Mesenchymal stem cell (in vitro differentiated cells and primary cell): ENCODE results near the gene SYNC.

Experiments
- DNase-seq: peaks from one replicate; pipeline ENCODE4 v3.0.0-alpha.2; 2013
- H2AFZ ChIP-seq: one replicate; pipeline ENCODE4 v1.6.1; 2013; ENCODE audit warnings: low read depth, mild to moderate bottlenecking, control low read depth, inconsistent platforms, low read length, moderate library complexity
- H2AK5ac ChIP-seq: 2 replicates; pipeline ENCODE4 v1.6.1; 2013; ENCODE audit warnings: low read length, moderate library complexity, mild to moderate bottlenecking, inconsistent platforms; ENCODE audit not compliant: severe bottlenecking
- H2BK120ac ChIP-seq: one replicate; pipeline ENCODE4 v1.6.1; 2013; ENCODE audit warnings: low read depth, mild to moderate bottlenecking, inconsistent platforms, low read length, moderate library complexity
- H2BK12ac ChIP-seq, 2 experiments: one replicate each; pipeline ENCODE4 v1.6.1; 2013; ENCODE audit warnings: inconsistent platforms in 2 of 2, low read length in 2 of 2, mild to moderate bottlenecking in 2 of 2, moderate library complexity in 2 of 2, control low read depth in 1 of 2
- H2BK15ac ChIP-seq: one replicate; pipeline ENCODE4 v1.6.1; 2013; ENCODE audit warnings: mild to moderate bottlenecking, low read depth, inconsistent platforms; ENCODE audit not compliant: poor library complexity, severe bottlenecking
- H2BK5ac ChIP-seq: 2 replicates; pipeline ENCODE4 v1.6.1; 2013; ENCODE audit warnings: low read depth, mild to moderate bottlenecking, low read length, control low read depth, inconsistent platforms; ENCODE audit not compliant: poor library complexity, severe bottlenecking
- H3K14ac ChIP-seq, 2 experiments: one replicate each; pipeline ENCODE4 v1.6.1; 2013; ENCODE audit warnings: inconsistent platforms in 2 of 2, low read length in 2 of 2, control low read depth in 1 of 2, mild to moderate bottlenecking in 1 of 2, moderate library complexity in 1 of 2
- H3K18ac ChIP-seq, 2 experiments: one replicate each; pipeline ENCODE4 v1.6.1; 2013; ENCODE audit warnings: inconsistent platforms in 2 of 2, low read length in 2 of 2, control low read depth in 1 of 2, low read depth in 1 of 2, mild to moderate bottlenecking in 1 of 2
- H3K23ac ChIP-seq, 2 experiments: one replicate each; pipeline ENCODE4 v1.6.1; 2013; ENCODE audit warnings: inconsistent platforms in 2 of 2, low read length in 2 of 2, mild to moderate bottlenecking in 2 of 2, moderate library complexity in 2 of 2, control low read depth in 1 of 2
- H3K27ac ChIP-seq: 2 replicates; pipeline ENCODE4 v1.5.1; 2013; ENCODE audit warnings: mild to moderate bottlenecking, moderate library complexity, low read length, control low read depth, inconsistent platforms; ENCODE audit not compliant: poor library complexity, severe bottlenecking
- H3K27me3 ChIP-seq, 2 experiments: 2 replicates each; pipeline versions ENCODE4 v1.6.1 to v1.7.0; 2013; ENCODE audit warnings: low read length in 2 of 2, mild to moderate bottlenecking in 2 of 2, moderate library complexity in 2 of 2, control low read depth in 1 of 2, inconsistent platforms in 1 of 2; ENCODE audit not compliant: control insufficient read depth in 1 of 2, insufficient read depth in 1 of 2
- H3K36me3 ChIP-seq, 2 experiments: 2 replicates each; pipeline versions ENCODE4 v1.6.1 to v1.7.0; 2013; ENCODE audit warnings: low read length in 2 of 2, control low read depth in 1 of 2, inconsistent platforms in 1 of 2, low read depth in 1 of 2, mild to moderate bottlenecking in 1 of 2; ENCODE audit not compliant: insufficient read depth in 2 of 2, control insufficient read depth in 1 of 2
- H3K4ac ChIP-seq, 2 experiments: one replicate each; pipeline ENCODE4 v1.6.1; 2013; ENCODE audit warnings: inconsistent platforms in 2 of 2, low read length in 2 of 2, mild to moderate bottlenecking in 2 of 2, moderate library complexity in 2 of 2, control low read depth in 1 of 2, low read depth in 1 of 2
- H3K4me1 ChIP-seq: 2 replicates; pipeline ENCODE4 v1.6.1; 2013; ENCODE audit warnings: low read depth, low read length, control low read depth; ENCODE audit not compliant: control insufficient read depth, insufficient read depth
- H3K4me2 ChIP-seq: 2 replicates; pipeline ENCODE4 v1.6.1; 2013; ENCODE audit warnings: low read length, mild to moderate bottlenecking, inconsistent platforms; ENCODE audit not compliant: poor library complexity, severe bottlenecking
- H3K4me3 ChIP-seq, 2 experiments: 2 replicates each; pipeline versions ENCODE4 v1.5.1 to v1.7.0; 2013; ENCODE audit warnings: low read length in 2 of 2, mild to moderate bottlenecking in 2 of 2, control low read depth in 1 of 2, low read depth in 1 of 2; ENCODE audit not compliant: insufficient read depth in 1 of 2
- H3K79me1 ChIP-seq: replicated peaks from 2 replicates; pipeline ENCODE4 v1.6.1; 2013; ENCODE audit warnings: mild to moderate bottlenecking, control low read depth, low read length, inconsistent platforms; ENCODE audit not compliant: poor library complexity, severe bottlenecking
- H3K9ac ChIP-seq: 2 replicates; pipeline ENCODE4 v1.7.0; 2013; ENCODE audit warnings: mild to moderate bottlenecking, low read length, moderate library complexity
- H3K9me3 ChIP-seq: 2 replicates; pipeline ENCODE4 v1.7.0; 2013; ENCODE audit warnings: mild to moderate bottlenecking, low read length; ENCODE audit not compliant: control insufficient read depth
- H4K8ac ChIP-seq: one replicate; pipeline ENCODE4 v1.6.1; 2013; ENCODE audit warnings: inconsistent platforms, mild to moderate bottlenecking, low read length, moderate library complexity
- H4K91ac ChIP-seq: one replicate; pipeline ENCODE4 v1.6.1; 2013; ENCODE audit warnings: mild to moderate bottlenecking, low read length, inconsistent platforms
- WGBS: methylation state at CpG from one replicate; pipeline ENCODE4 v1.1.7; 2013; ENCODE audit warnings: mixed read lengths; 5-methylcytosine and 5-hydroxymethylcytosine counted together

The SYNC gene

DNA sequence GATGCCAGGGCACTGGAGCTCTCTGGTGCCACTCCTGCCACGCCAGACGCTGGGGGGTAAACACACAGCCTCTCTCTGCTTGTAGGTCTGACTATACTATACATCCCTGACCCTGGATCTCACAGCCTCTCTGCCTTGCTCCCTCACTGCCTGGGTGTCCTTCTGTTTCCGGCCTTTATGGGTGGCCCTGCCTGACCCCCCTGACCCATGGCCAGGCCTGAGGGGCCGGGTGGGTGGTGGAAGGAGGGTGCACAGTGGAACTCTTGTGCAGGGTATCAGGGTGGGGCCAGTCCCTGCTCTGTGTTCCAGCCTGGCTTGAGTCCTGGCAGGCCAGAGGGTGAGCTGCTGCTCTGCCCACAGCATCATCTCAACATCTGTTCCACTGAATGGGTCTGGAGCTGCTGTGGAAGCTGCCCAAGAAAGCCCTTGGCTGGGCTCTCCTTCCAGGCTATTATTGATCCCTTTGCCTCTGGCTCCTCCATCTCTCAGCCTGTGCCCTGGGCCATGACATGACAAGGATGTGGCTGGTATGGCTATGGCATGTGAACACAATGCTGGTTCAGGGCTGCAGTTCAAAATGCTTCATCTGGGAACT is 17.2 kb upstream of the SYNC start:
- no peak overlapping the region for H4K8ac ChIP-seq
- no peak overlapping the region for H2AFZ ChIP-seq
- H3K79me1 ChIP-seq: no peaks in the 10 kb centered on the region
- H3K23ac ChIP-seq: no peak overlapping the region
- no peak overlapping the region for H3K9ac ChIP-seq
- no peak overlapping the region for H3K4me3 ChIP-seq
- H3K4me2 ChIP-seq: no peak overlapping the region
- H2BK5ac ChIP-seq: no peak overlapping the region
- DNase-seq: no peak
- H3K4me1 ChIP-seq: peaks cover 16% of the 10 kb centered on the region
- no peak overlapping the region for H2BK120ac ChIP-seq
- no peak overlapping the region for H2BK15ac ChIP-seq
- no peak overlapping the region for H2BK12ac ChIP-seq
- H3K4ac ChIP-seq: no peak overlapping the region
- no peaks in the 10 kb centered on the region for H3K9me3 ChIP-seq
- no peak overlapping the region for H4K91ac ChIP-seq
- H3K27ac ChIP-seq: no peak overlapping the region
- no peaks in the 10 kb centered on the region for H3K36me3 ChIP-seq
- H3K14ac ChIP-seq: no peak overlapping the region
- H3K18ac ChIP-seq: no peak overlapping the region
- 89% methylated on average over 4 of the region's 4 CpGs for WGBS
- no peaks in the 10 kb centered on the region for H3K27me3 ChIP-seq
- H2AK5ac ChIP-seq: no peak overlapping the region

DNA sequence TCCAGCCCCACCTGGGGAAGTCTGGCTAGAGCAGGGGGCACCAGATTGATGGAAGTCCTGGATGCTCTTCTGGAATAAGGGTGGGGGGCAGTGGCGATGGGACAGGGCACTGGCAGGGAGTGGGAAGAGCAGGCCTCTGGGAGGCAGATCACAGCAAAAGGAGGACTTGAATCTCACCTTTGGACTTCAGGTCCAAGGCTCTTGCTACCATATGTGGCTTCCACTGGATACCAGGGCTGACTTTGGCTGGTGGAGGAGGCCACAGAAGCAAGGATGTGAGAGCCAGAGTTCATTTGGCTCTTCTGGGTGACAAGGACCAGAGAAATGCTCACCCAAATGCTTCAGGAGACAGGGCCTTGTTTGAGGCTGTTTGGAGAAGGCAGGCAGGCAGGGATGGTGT is 16.0 kb upstream of the SYNC start:
- H2BK120ac ChIP-seq: no peak overlapping the region
- H2BK5ac ChIP-seq: no peak overlapping the region
- WGBS: 90% methylated on average over 1 of the region's 1 CpG
- no peak overlapping the region for H2BK12ac ChIP-seq
- H2AK5ac ChIP-seq: no peak overlapping the region
- no peak for DNase-seq
- H2AFZ ChIP-seq: no peak overlapping the region
- no peaks in the 10 kb centered on the region for H3K27me3 ChIP-seq
- no peak overlapping the region for H4K8ac ChIP-seq
- H4K91ac ChIP-seq: no peak overlapping the region
- no peaks in the 10 kb centered on the region for H3K9me3 ChIP-seq
- no peak overlapping the region for H3K18ac ChIP-seq
- no peak overlapping the region for H3K4ac ChIP-seq
- no peak overlapping the region for H2BK15ac ChIP-seq
- no peaks in the 10 kb centered on the region for H3K79me1 ChIP-seq
- H3K14ac ChIP-seq: no peak overlapping the region
- no peaks in the 10 kb centered on the region for H3K36me3 ChIP-seq
- H3K23ac ChIP-seq: no peak overlapping the region
- no peak overlapping the region for H3K27ac ChIP-seq
- no peak overlapping the region for H3K4me2 ChIP-seq
- peaks cover 14% of the 10 kb centered on the region for H3K4me1 ChIP-seq
- H3K9ac ChIP-seq: no peak overlapping the region
- no peak overlapping the region for H3K4me3 ChIP-seq

DNA sequence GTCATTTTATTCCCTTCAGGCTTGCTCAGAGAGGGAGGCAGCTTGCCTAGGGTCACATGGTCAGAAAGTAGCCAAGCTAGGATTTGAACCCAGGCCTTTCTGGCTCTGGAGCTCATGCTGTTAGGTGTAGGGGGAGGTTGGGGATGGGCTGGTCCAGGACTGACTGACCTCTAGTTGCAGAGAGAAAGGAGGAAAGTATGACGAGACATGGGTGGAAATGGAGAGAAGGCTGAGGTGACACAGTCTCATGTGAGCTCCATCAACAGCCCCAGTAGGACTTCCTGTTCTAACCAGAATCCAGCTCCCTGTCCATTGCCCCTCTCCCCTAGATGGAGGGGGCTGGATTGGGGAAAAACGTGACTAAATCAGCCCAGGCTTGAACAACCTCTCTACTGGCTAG is 15.5 kb upstream of the SYNC start:
- 78% methylated on average over 1 of the region's 2 CpGs for WGBS
- Histone ChIP-seq H3K27me3 (no peaks in the 10 kb centered on the region), H2AK5ac (no peak overlapping the region), H3K4me3 (no peak overlapping the region), H3K9ac (no peak overlapping the region), H2BK12ac (no peak overlapping the region), H3K36me3 (no peaks in the 10 kb centered on the region), H3K4ac (no peak overlapping the region), H2AFZ (no peak overlapping the region), H2BK5ac (no peak overlapping the region), H4K91ac (no peak overlapping the region), H3K18ac (no peak overlapping the region), H3K79me1 (no peaks in the 10 kb centered on the region), H3K14ac (no peak overlapping the region), H3K4me1 (peaks cover 14% of the 10 kb centered on the region), H2BK120ac (no peak overlapping the region), H3K9me3 (no peaks in the 10 kb centered on the region), H4K8ac (no peak overlapping the region), H3K4me2 (no peak overlapping the region), H2BK15ac (no peak overlapping the region), H3K27ac (no peak overlapping the region), H3K23ac (no peak overlapping the region)
- no peak for DNase-seq

DNA sequence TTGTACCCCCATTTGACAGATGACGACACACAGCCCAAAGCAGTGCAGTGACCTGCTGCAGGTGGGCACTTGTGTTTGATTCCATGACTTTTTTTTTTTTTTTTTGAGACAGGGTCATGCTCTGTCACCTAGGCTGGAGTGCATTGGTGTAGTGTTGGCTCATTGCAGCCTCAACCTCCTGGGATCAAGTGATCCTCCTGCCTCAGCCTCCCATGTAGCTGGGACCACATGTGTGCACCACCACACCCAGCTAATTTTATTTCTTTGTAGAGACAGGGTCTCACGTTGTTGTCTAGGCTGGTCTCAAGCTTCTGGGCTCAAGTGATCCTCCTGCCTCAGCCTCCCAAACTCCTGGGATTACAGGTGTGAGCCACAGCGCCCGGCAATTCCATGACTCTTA is 14.9 kb upstream of the SYNC start:
- Histone ChIP-seq H3K36me3 (no peaks in the 10 kb centered on the region), H2BK5ac (no peak overlapping the region), H3K9me3 (no peaks in the 10 kb centered on the region), H2AFZ (no peak overlapping the region), H3K4me1 (peaks cover 14% of the 10 kb centered on the region), H3K4ac (no peak overlapping the region), H2BK120ac (no peak overlapping the region), H3K79me1 (no peaks in the 10 kb centered on the region), H3K18ac (no peak overlapping the region), H2AK5ac (no peak overlapping the region), H2BK12ac (no peak overlapping the region), H3K9ac (no peak overlapping the region), H3K4me3 (no peak overlapping the region), H4K8ac (no peak overlapping the region), H3K27ac (no peak overlapping the region), H3K23ac (no peak overlapping the region), H2BK15ac (no peak overlapping the region), H3K14ac (no peak overlapping the region), H3K4me2 (no peak overlapping the region), H4K91ac (no peak overlapping the region), H3K27me3 (no peaks in the 10 kb centered on the region)
- DNase-seq: no peak
- 92% methylated on average over 4 of the region's 4 CpGs for WGBS
